C4-2B (cell line): ENCODE data around the gene LRP2.

ENCODE experiments used
- H3K27ac ChIP-seq: fragments of 450-650 bp; 2 replicates; pipeline ENCODE4 v1.5.1; 2017
- CTCF ChIP-seq: fragments of 450-650 bp; conservative IDR thresholded peaks from 2 replicates; pipeline ENCODE4 v1.5.1; 2017; ENCODE audit warnings: mild to moderate bottlenecking
- ZFX ChIP-seq: fragments of 450-650 bp; IDR thresholded peaks from 2 replicates; pipeline ENCODE4 v1.6.1; 2017

The LRP2 gene

DNA sequence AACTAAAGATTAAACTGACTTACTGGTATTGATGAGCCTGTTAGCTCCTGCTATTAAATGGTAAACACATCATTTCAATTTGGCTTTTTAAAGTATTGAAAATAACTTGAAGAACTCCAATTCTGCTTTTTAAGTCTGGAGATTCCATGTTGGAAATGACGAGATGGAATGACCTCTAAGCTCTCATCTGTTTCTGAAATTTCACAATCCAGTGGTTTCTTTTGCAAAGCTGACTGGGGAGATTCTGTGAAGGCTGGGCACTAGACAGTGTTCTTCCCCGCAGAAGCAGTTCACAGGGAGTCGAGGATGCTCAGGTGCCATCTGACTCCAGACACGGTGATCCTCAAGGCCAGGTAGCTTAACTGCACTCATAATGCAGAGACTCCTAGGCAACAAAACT, 248.3 kb downstream of the LRP2 start:
- H3K27ac ChIP-seq, result no peak overlapping the region
- no peak for TF ChIP-seq ZFX
- TF ChIP-seq CTCF, result no peak

GRCh38 chr2:169112841-169113240, 249.5 kb downstream of the LRP2 start:
- no peak for TF ChIP-seq ZFX
- no peak for TF ChIP-seq CTCF
- H3K27ac ChIP-seq, result peak overlapping the region; percentile 36

GRCh38 chr2:169110916-169111315, 251.4 kb downstream of the LRP2 start:
- H3K27ac ChIP-seq, result no peak overlapping the region; the same call in 1 of the 2 replicates
- TF ChIP-seq CTCF (no peak), ZFX (no peak)

- TF ChIP-seq CTCF (no peak), ZFX (no peak)
- H3K27ac ChIP-seq, result no peak overlapping the region
Observed at GRCh38 chr2:169110419-169110818, 251.9 kb downstream of the LRP2 start.

GRCh38 chr2:169109502-169110409, 252.6 kb downstream of the LRP2 start:
- no peak overlapping the region for H3K27ac ChIP-seq
- TF ChIP-seq CTCF, result peak; percentile 86
- no peak for TF ChIP-seq ZFX

- no peak overlapping the region for H3K27ac ChIP-seq
- TF ChIP-seq ZFX (no peak), CTCF (no peak)
Observed at GRCh38 chr2:169108099-169108884, 254.0 kb downstream of the LRP2 start.

GRCh38 chr2:169107645-169108044, 254.7 kb downstream of the LRP2 start:
- no peak for TF ChIP-seq ZFX
- H3K27ac ChIP-seq, result no peak overlapping the region
